Activated CD4-positive, alpha-beta T cell treated with anti-CD3 and anti-CD28 coated beads, Interleukin-2, amount 10 ng/mL, durations not matched to agents 24 days and 14 days (primary cell): ENCODE results near the gene GBP1. TPM values are rescaled to one million over a fixed set of nuclear protein-coding genes. Genes with fewer than 3 reads are reported as not detected.
"Not testable (repeated sequence)": the region's sequence is repeated elsewhere in the genome, so short reads cannot be mapped to it uniquely, and the experiment has no call there.

Experiments used
- DNase-seq: peaks from one replicate; pipeline ENCODE4 v3.0.0; 2022
- H3K27ac Mint-ChIP-seq: one replicate; pipeline ENCODE4 v1.8.0; 2022; ENCODE audit warnings: mild to moderate bottlenecking, mixed read lengths
- H3K27me3 Mint-ChIP-seq: one replicate; pipeline ENCODE4 v1.8.0; 2022; ENCODE audit warnings: mixed read lengths
- H3K36me3 Mint-ChIP-seq: one replicate; pipeline ENCODE4 v1.8.0; 2022; ENCODE audit warnings: low read depth, mild to moderate bottlenecking, mixed read lengths
- H3K4me1 Mint-ChIP-seq: one replicate; pipeline ENCODE4 v1.8.0; 2021; ENCODE audit warnings: mixed read lengths
- H3K4me3 Mint-ChIP-seq: one replicate; pipeline ENCODE4 v1.8.0; 2022; ENCODE audit warnings: mild to moderate bottlenecking, moderate library complexity, mixed read lengths
- H3K9me3 Mint-ChIP-seq: one replicate; pipeline ENCODE4 v1.8.0; 2021; ENCODE audit warnings: mixed read lengths
- intact Hi-C: fragments of 100-400 bp; cut with micrococcal nuclease; formaldehyde crosslinking; loops from one replicate; pipeline ENCODE4 v1.15.1; 2023
- total RNA-seq: library from RNA; stranded (reverse); gene quantifications from 2 replicates; pipeline ENCODE4 v1.2.3, GENCODE V29; 2022

Gene GBP1
- total RNA-seq, 1 donor from 2014 or later: 38.3 TPM

DNA sequence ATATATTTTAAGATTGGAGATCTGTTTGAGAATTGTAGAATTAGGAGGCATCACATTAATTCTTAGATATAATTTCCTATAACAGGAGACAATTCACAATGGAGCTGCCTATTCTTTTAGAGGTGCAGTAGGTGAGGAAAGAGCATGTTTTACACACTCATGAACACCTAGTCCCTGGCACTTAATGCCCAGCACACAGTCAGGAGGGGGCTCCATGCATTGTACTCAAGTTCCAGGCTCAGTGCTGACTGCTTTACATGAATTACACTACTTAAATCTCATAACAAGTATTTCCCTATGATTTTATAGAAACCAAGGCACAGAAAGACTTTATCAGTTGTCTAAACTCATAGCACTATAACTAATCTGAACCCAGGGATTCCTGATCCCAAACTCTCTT is 42.0 kb downstream of the GBP1 start:
- intact Hi-C loops: loop anchor here (2.0 kb wide), 1 partner anchor 42 kb away; the partner anchor contains the start of gene GBP1
- no peak for DNase-seq
- peak overlapping the region; percentile 86 for H3K4me3 Mint-ChIP-seq
- H3K27me3 Mint-ChIP-seq: no peaks in the 10 kb centered on the region
- peaks cover 40% of the 10 kb centered on the region for H3K36me3 Mint-ChIP-seq
- peak overlapping the region; percentile 80 for H3K27ac Mint-ChIP-seq
- H3K4me1 Mint-ChIP-seq: peaks cover 42% of the 10 kb centered on the region
- H3K9me3 Mint-ChIP-seq: peaks cover 7% of the 10 kb centered on the region

GRCh38 chr1:89022167-89022959 is 42.6 kb downstream of the GBP1 start, which contains the start of gene GBP3:
Gene GBP3 (minus strand): TSS chr1:89022866. CDS start chr1:89020721, 2,145 bp downstream.
- peaks cover 44% of the 10 kb centered on the region for H3K4me1 Mint-ChIP-seq
- H3K9me3 Mint-ChIP-seq: peaks cover 7% of the 10 kb centered on the region
- H3K4me3 Mint-ChIP-seq: peak within 1 kb of the TSS; percentile 86
- peak; percentile 75 for DNase-seq
- no peaks in the 10 kb centered on the region for H3K27me3 Mint-ChIP-seq
- H3K27ac Mint-ChIP-seq: peak within 1 kb of the TSS; percentile 80
- intact Hi-C loops: loop anchor here (1.0 to 2.0 kb wide), 4 partner anchors 19 to 42 kb away; partner anchors contain the start of genes GBP1, KYAT3 and RBMXL1
- peaks cover 45% of the 10 kb centered on the region for H3K36me3 Mint-ChIP-seq

GRCh38 chr1:89018318-89018717 is 46.7 kb downstream of the GBP1 start:
- Mint-ChIP-seq H3K36me3 (peaks cover 66% of the 10 kb centered on the region), H3K4me3 (peak overlapping the region; percentile 19), H3K4me1 (peaks cover 49% of the 10 kb centered on the region)
- DNase-seq, H3K27ac Mint-ChIP-seq, H3K27me3 Mint-ChIP-seq, intact Hi-C loops, H3K9me3 Mint-ChIP-seq: not testable (repeated sequence)

DNA sequence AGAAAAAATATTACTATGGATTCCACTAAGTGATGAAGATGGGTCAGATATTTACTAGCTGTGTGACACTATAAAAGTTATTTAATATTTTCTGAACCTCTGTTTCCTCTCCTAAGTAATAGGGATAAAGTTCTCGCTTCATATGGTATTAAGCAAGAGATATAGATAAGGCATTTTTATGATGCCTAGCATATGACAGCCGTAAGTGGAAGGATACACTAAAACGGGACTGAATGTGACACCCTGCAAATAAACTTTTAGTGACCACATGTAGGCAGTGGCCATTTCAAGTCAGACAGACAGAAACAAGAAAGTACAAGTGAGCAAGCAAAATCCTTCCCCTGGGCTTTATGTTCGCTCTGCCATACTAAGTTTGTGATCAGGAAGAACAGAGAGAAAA is 56.5 kb downstream of the GBP1 start:
- Mint-ChIP-seq H3K4me3 (no peak overlapping the region), H3K27ac (no peak overlapping the region), H3K27me3 (no peaks in the 10 kb centered on the region), H3K36me3 (peaks cover 81% of the 10 kb centered on the region), H3K4me1 (peaks cover 6% of the 10 kb centered on the region), H3K9me3 (peaks cover 14% of the 10 kb centered on the region)
- intact Hi-C loops: no loop called here
- DNase-seq: no peak

- DNase-seq: no peak
- Mint-ChIP-seq H3K36me3 (peaks cover 70% of the 10 kb centered on the region), H3K4me1 (peaks cover 29% of the 10 kb centered on the region), H3K9me3 (peaks cover 20% of the 10 kb centered on the region), H3K4me3 (no peak overlapping the region), H3K27me3 (no peaks in the 10 kb centered on the region), H3K27ac (no peak overlapping the region)
- intact Hi-C loops: no loop called here
Measured at GRCh38 chr1:89005286-89006151, 59.5 kb downstream of the GBP1 start.

Other genes with a start within 250 kb of the GBP1 start
- 41.2 and 42.2 TPM in 2 replicates for gene GTF2B, start 173.6 kb downstream of the GBP1 start, total RNA-seq
- 32.0 and 32.9 TPM in 2 replicates for gene KYAT3, start 72.6 kb downstream of the GBP1 start, total RNA-seq
- 34.5 and 37.0 TPM in 2 replicates for gene RBMXL1, start 72.6 kb downstream of the GBP1 start, total RNA-seq
- gene GBP3, start 42.3 kb downstream of the GBP1 start, total RNA-seq: 7.1 and 8.1 TPM in 2 replicates
- gene GBP2, start 60.9 kb upstream of the GBP1 start, total RNA-seq: 168 and 169 TPM in 2 replicates
- gene GBP7, start 110.8 kb upstream of the GBP1 start, total RNA-seq: not detected in 2 replicates
- gene GBP4, start 133.7 kb upstream of the GBP1 start, total RNA-seq: 29.5 and 33.5 TPM in 2 replicates
- gene GBP5, start 207.7 kb upstream of the GBP1 start, total RNA-seq: 107 and 110 TPM in 2 replicates